OCI-LY3 (cell line): ENCODE data around the gene TEDC1.

ENCODE experiments used
- CTCF ChIP-seq: fragments of 200-600, 300-600 bp; sonication (generic); IDR thresholded peaks from 2 replicates; pipeline ENCODE4 v1.5.1; 2014; ENCODE audit warnings: antibody characterized with exemption, low read length, low read depth
- EZH2phosphoT487 ChIP-seq: fragments of 200-600 bp; shearing (Covaris generic); IDR thresholded peaks from 2 replicates; pipeline ENCODE4 v1.6.1; 2018; ENCODE audit warnings: antibody characterized with exemption, mixed run types, low read depth

GRCh38 chr14:105527826-105528585, 37.0 kb downstream of the TEDC1 start:
- TF ChIP-seq CTCF = no peak
- no peak for TF ChIP-seq EZH2phosphoT487
